PFSK-1 (cell line): ENCODE data around the gene ZFAND2A.

Experiments used
- POLR2AphosphoS5 ChIP-seq: IDR thresholded peaks from 2 replicates; pipeline ENCODE4 v1.6.1; 2012; ENCODE audit warnings: low read depth, mild to moderate bottlenecking, control low read depth, low read length, moderate library complexity
- SIN3A ChIP-seq: IDR thresholded peaks from 2 replicates; pipeline ENCODE4 v1.6.1; 2012; ENCODE audit warnings: mild to moderate bottlenecking, low read length, moderate library complexity, borderline replicate concordance; ENCODE audit not compliant: insufficient read depth
- TAF1 ChIP-seq: IDR thresholded peaks from 2 replicates; pipeline ENCODE4 v1.6.1; 2012; ENCODE audit warnings: low read length, control low read depth, borderline replicate concordance; ENCODE audit not compliant: insufficient read depth
- TF ChIP-seq, protein P1 (sequence below), 2 experiments: IDR thresholded peaks; 2 replicates each; pipeline versions ENCODE4 v1.6.1 to v1.8.0; 2011 to 2012; ENCODE audit warnings: low read depth in 2 of 2, low read length in 2 of 2, control low read depth in 1 of 2, inconsistent platforms in 1 of 2, mild to moderate bottlenecking in 1 of 2, moderate library complexity in 1 of 2; ENCODE audit not compliant: insufficient read depth in 1 of 2

DNA sequence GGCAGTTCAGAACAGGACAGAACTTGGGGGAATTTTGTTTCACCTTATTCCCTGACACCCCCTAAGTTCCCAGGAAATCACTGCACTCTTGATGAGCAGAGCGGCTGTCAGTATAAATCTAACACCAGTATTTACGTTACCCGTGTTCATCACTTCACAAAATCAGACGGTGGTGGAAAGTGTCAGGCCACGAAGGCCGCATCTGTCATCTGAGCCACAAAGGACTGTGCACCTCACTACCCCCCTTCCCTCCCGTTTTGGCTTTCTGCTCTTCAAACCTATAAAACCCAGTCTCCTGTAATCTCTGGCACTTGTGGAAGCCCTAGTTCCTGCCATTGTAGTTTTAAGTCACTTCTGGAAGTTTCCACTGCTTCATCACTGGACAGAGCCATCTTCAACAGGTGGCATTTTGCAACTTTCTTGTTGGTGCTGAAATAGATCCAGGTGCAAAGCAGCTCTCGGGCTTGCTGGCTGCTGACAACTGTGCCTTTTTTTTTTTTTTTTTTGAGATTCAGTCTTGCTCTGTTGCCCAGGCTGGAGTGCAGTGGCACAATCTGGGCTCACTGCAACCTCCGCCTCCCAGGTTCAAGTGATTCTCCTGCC is 9.5 kb downstream of the ZFAND2A start:
- no peak for TF ChIP-seq SIN3A
- no peak for TF ChIP-seq POLR2AphosphoS5
- TF ChIP-seq TAF1 = no peak
- TF ChIP-seq, protein P1, sequence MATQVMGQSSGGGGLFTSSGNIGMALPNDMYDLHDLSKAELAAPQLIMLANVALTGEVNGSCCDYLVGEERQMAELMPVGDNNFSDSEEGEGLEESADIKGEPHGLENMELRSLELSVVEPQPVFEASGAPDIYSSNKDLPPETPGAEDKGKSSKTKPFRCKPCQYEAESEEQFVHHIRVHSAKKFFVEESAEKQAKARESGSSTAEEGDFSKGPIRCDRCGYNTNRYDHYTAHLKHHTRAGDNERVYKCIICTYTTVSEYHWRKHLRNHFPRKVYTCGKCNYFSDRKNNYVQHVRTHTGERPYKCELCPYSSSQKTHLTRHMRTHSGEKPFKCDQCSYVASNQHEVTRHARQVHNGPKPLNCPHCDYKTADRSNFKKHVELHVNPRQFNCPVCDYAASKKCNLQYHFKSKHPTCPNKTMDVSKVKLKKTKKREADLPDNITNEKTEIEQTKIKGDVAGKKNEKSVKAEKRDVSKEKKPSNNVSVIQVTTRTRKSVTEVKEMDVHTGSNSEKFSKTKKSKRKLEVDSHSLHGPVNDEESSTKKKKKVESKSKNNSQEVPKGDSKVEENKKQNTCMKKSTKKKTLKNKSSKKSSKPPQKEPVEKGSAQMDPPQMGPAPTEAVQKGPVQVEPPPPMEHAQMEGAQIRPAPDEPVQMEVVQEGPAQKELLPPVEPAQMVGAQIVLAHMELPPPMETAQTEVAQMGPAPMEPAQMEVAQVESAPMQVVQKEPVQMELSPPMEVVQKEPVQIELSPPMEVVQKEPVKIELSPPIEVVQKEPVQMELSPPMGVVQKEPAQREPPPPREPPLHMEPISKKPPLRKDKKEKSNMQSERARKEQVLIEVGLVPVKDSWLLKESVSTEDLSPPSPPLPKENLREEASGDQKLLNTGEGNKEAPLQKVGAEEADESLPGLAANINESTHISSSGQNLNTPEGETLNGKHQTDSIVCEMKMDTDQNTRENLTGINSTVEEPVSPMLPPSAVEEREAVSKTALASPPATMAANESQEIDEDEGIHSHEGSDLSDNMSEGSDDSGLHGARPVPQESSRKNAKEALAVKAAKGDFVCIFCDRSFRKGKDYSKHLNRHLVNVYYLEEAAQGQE (IDR thresholded peaks at IDR 0.05; ENCODE audit: insufficient read depth in 1 of 2, low read depth in 2 of 2, low read length in 2 of 2) = no peak
